Adrenal gland (tissue), 5 donors: ENCODE data around the gene FAM209B.

Experiments used
- CTCF ChIP-seq, 6 experiments: fragments of 450-650 bp in 4 of 6; fragments of 200-600 bp in 2 of 6; sonication (generic) in 1 of 6; IDR thresholded peaks; 1 replicate in 5 of 6; 2 replicates in 1 of 6; pipeline versions ENCODE4 v1.5.1 to v1.8.0; 2016 to 2021; ENCODE audit warnings: antibody characterized with exemption in 6 of 6, mild to moderate bottlenecking in 2 of 6, moderate library complexity in 1 of 6
- POLR2A ChIP-seq, 2 donors: fragments of 450-650 bp; IDR thresholded peaks; one replicate each; pipeline ENCODE4 v1.6.1; 2017; ENCODE audit warnings: antibody characterized with exemption in 2 of 2, mild to moderate bottlenecking in 2 of 2, moderate library complexity in 1 of 2
- donor health status: DM: no; HTN: no; CAD: no.

- TF ChIP-seq CTCF (IDR thresholded peaks at IDR 0.05) (no peak), POLR2A (IDR thresholded peaks at IDR 0.05) (no peak)
Observed at GRCh38 chr20:56537997-56538396, 5.0 kb downstream of the FAM209B start.
